GM19025 (cell line): ENCODE measurements around the gene COTL1.

ENCODE experiments used
- ATAC-seq: cut with Tn5 transposase; IDR thresholded peaks from one replicate; pipeline ENCODE4 v1.9.1; 2021; ENCODE audit warnings: mild to moderate bottlenecking, low read depth, moderate library complexity; ENCODE audit not compliant: unreplicated experiment

COTL1 gene, protein sequence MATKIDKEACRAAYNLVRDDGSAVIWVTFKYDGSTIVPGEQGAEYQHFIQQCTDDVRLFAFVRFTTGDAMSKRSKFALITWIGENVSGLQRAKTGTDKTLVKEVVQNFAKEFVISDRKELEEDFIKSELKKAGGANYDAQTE

DNA sequence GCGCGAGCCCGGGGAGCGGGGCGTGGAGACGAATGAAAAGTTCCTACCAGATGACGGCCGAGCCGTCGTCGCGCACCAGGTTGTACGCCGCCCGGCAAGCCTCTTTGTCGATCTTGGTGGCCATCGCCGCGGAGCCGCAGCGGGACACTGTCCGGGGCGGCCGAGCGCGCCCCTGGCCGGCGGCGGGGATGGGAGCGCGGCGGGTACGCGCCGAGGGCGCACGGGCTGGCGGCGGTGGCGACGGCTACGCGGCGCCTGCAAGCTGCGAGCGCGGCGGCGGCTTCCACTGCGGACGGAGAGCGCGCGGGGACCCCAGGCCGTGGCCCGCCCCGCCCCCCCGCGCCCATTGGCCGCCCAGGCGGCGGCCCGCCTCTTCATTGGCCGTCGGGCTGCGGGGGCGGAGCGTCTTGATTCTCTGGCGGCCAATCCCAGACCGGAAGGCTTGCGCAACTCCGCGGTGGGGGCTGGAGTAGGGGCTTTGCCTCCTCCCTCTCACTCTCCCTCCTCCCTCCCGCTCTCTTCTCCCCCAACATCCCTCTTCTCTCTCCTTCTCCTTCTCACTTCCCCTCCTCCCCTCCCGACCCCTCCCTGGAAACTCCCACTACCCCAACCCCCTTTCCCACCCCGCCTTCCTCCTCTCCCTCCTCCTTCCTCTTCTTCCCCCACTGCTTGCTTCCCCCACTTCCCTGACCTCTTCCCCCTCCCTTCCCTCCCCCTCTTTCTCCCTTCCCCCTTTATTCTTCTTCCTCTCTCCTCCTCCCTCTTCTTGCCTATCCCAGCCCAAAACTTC, at the start of gene COTL1:
Gene COTL1, minus strand, starts transcription at position 288 of the 790 bp plus-strand sequence. Its CDS starts 164 bp downstream, at position 124.
- peak; percentile 87 for ATAC-seq

DNA sequence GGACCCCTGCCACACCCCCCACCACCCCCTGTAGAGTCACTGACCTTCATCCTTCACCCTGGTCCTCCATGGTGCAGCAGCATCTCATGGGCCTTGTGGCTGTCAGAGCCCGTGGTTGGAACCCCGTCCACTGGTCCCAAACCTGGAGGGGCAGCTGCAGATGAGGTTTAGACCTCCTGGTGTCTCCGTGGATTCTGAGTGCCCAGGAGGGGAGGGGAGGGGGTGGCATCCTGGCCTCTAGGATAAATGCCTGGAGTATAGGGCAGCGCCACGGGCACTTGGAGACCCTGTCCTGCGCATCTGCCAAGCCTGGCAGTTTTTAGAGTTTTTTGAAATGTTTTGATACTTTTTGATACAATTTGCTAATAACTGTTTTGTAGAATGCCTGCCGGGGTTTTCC, 48.0 kb upstream of the COTL1 start:
- ATAC-seq: no peak

DNA sequence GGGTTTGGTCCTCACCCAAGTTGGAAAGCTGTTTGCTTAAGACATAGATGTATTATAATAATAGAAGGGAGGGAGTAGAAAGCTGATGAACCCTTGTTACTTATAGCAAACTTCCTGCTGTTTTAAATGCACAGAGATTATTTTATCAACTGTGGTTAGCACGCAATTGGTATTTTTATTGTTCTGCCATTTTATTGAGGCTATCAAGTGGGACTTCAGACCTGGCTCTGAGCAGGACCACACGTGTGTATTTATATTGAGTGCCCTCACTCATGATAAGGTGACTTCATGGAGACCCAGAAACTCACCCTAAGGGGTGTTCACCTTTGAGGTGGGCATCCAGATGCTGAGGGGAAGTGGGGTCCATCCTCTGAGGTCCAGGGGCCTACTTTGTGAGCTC, 47.5 kb upstream of the COTL1 start:
- no peak for ATAC-seq

DNA sequence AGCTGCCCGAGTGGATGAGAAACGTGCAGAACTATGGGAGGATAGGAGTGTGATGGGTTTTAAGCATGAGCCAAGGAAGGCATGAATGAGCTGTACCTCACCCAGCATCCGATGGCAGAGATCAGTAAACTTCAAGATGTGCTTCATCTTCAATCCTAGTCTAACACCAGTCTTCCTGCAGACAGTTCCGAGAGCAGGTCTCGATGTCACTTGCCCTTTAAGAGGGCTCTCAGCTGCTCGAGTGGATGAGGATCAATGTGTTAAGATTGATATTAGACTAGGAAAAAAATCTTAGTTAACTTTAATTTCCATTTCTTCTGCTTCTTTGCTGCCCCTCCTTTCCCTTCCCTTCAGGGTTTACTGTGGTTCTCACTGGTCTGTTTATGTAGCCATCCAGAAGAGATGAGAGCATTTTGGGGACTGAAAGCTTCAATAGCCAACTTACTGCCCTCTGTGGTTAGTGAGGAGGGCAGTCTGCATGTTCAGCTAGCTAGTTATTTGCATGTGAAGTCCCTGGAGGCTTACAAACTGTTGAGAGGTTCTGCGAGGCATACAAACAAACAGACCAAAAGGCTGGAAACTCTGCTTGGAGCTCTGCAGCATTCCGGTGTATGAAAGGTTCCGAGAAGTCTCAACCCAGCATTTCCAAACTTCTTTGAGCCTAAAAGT, 45.7 kb upstream of the COTL1 start:
- peak; percentile 91 for ATAC-seq

DNA sequence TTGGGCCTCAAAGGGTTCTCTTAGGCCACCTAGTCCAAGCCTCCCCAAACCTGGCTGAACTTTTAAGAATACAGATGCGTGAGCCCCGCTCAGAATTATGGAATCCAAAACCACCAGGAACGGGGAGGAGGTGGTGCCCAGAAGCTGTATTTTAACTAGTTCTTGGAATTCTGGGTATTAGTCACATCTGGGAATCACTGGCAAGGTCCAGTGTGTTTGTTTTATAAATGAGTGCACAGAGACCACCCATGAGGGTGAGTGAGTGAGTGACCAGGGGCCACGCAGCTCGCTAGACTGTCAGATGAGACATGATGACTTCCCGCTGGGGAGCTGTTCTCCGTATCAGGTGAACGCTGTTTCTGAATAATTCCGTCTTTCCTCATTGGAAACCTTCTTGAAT, 44.6 kb upstream of the COTL1 start:
- no peak for ATAC-seq

DNA sequence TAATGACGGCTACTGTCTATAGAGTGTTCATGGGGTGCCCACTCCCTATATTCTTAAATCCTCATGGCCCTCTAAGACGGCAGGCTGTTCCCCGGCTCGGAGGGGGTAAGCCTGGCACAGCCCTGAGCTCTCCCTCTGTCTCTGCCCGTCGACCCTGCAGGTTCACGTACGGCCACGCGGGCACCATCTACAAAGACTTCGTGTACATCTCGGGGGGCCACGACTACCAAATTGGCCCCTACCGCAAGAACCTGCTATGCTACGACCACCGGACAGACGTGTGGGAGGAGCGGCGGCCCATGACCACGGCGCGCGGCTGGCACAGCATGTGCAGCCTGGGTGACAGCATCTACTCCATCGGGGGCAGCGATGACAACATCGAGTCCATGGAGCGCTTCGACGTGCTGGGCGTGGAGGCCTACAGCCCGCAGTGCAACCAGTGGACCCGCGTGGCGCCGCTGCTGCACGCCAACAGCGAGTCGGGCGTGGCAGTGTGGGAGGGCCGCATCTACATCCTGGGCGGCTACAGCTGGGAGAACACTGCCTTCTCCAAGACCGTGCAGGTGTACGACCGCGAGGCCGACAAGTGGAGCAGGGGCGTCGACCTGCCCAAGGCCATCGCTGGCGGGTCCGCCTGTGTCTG, 43.7 kb upstream of the COTL1 start:
- ATAC-seq: no peak

DNA sequence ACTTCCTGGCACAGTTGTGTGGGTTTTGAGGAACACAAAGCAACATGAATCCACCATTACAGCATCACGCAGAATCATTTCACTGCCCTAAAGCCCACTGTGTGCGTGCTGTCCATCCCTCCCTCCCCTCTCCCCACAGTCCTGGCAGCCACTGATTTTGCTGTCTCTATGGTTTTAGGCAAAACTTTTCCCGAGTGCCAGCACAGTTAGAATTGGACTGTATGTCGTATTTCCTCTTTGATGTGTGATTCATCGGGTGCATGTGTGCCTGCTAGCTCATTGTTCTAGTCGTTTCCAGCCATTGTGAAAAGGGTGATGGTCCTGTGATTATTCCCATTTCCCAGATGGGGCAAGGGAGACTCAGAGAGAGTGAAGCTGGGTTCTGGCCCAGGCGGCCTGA, 43.1 kb upstream of the COTL1 start:
- ATAC-seq: no peak

DNA sequence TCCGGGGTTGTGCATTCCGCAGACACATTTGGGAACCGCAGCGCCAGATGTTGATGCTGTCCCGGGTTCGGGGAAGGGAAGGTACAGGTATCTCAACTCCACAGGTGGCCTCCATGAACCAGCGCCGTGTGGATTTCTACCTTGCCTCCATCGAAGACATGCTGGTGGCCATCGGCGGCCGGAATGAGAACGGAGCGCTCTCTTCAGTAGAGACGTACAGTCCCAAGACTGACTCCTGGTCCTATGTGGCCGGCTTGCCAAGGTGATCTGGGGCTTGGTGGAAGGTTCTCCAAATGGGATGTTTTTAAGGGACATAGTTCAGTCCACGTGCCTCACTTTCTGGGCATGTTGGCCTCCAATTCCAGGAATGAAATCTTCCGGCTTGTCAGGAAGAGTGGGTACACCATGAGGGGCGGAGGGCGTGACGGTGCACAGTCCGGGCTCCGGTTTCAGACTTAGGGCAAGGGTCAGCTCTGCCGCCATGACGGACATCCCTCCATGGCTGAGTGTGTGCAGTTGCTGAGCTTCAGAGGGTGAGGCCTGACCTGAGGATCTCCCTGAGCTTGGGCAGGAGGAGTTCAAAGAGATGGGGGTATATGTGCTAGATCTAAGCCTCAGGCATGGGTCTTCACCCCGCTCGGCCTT, 41.9 kb upstream of the COTL1 start:
- no peak for ATAC-seq

DNA sequence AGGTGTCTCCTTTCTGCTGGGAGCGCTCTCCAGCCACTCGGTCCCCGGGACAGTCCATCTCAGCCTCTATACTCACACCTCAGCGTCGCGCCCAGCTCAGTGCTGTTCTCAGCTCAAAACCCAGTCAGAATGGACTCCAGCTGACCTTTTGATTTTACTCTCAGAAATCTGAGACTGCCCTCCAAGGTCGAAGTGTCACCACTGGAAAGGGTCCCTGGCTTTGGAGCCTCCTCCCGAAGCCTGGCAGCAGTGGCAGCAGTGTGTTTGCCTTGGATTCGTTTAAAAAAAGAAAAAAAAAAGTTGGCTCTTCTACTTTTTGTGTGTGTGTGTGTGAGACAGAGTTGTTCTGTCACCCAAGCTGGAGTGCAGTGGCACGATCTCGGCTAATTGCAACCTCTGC, 40.8 kb upstream of the COTL1 start:
- ATAC-seq: no peak

DNA sequence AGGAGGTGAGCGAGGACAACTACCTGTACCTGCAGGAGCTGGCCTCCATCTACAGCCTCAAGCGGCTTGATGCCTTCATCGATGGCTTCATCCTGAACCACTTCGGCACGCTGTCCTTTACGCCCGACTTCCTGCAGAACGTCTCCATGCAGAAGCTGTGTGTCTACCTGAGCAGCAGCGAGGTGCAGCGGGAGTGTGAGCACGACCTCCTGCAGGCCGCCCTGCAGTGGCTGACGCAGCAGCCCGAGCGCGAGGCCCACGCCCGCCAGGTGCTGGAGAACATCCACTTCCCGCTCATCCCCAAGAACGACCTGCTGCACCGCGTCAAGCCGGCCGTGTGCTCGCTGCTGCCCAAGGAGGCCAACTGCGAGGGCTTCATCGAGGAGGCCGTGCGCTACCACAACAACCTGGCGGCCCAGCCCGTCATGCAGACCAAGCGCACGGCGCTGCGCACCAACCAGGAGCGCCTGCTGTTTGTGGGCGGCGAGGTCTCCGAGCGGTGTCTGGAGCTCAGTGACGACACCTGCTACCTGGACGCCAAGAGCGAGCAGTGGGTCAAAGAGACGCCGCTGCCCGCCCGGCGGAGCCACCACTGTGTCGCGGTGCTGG, 39.5 kb upstream of the COTL1 start:
- no peak for ATAC-seq

DNA sequence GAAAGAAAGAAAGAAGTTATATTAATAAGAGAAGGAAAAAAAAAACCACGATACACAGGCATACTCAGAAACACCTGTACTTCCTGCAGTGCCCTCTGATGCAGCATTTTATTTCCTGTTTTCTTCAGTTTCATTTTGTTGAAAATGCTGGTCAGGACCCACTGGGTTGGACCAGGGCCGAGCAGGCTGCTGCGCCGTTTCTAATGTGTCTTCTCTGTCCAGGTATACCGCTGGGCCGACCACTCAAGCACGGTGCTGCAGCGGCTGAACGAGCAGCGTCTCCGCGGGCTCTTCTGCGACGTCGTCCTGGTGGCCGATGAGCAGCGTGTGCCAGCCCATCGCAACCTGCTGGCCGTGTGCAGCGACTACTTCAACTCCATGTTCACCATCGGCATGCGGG, 38.8 kb upstream of the COTL1 start:
- ATAC-seq: no peak

DNA sequence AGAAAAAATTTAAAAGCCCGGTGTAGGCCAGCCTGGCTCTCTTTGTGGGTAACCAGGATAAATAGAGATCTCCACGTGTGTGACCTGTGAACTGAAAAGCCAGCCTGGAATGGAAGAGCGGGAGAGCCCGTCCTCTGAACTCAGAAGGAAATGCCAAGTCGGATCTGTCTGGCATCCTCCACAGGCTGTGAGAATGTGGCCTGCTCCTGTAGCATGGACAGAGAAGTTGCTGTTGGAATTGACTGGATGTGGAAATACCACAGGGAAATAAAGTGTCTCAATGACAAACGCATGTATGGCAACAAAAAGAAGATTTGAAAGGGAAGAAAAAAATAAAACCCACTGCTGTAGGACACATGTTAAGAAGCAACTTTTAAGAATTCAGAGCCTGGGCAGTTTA, 37.1 kb upstream of the COTL1 start:
- no peak for ATAC-seq

DNA sequence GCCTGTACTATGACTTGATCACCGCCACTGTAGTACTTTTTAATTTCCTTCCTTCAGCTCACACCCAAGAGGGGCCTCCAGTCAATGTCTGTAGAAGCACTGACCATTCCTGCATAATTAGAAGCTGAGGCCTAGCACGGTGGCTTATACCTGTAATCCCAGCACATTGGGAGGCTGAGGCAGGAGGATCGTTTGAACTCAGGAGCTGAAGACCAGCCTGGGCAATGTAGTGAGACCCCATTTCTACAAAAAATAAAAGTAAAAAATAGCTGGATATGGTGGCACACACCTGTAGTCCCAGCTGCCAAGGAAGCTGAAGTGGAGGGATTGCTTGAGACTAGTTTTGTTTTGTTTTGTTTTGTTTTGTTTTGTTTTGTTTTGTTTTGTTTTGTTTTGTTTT, 36.4 kb upstream of the COTL1 start:
- no peak for ATAC-seq

DNA sequence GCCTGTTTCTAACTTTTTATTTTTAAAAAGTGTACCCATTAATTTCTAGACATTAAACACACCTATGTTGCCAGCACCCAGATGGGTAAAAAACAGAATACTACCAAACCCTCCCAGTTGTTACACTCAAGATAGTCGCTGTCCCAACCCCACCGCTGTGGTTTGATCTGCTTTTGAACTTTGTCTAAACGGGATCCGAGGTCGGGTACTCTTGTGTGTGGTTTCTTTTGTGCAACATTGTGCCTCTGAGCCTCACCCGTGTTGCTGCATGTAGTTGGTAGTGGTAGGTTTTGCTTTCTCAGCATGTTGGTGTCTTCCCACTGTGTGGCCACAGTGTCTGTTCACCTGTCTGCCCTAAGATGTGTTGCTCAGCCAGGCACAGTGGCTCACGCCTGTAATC, 34.7 kb upstream of the COTL1 start:
- no peak for ATAC-seq

DNA sequence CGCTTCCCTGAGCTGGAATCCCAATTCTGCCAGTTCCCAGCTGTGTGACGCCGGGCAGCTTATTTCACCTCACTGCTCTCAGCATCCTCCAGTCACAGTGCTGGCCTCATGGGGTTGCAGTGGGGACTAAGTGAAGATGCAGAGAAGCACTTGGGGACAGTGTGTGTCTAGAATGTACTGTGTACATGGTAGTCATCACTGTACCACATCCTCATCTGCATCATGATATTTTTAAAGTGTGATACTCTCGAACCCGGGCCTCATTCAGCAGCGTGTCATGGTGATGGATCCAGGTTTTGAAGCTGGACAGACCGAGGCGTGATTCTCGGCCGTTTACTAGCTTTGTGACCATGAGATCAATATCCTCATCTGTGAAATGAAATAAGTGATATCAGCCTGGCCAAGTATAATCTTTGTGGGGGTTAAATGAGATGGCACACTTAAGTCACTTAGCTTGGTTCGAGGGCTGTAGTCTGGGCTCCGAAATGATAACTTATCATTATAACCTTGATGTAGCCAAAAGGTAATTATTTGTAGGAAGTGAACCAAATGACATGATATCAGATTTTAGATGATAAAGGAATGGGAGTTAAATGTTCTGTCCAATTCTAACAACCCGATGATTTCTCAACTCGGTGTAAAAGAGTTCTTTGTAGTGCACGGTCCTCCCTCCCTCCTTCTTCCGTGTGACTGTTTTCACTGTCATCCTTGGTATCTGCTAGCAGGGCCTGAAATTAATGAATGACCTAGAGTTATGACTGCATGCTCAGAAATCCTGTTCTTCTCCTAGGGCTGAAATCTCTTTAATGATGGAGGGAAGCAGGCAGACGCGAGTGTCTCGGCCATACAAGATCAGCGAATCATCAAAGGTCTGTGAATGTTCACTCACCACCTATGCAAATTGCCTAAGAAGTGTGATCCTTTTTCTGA, 32.4 kb upstream of the COTL1 start:
- ATAC-seq: no peak

DNA sequence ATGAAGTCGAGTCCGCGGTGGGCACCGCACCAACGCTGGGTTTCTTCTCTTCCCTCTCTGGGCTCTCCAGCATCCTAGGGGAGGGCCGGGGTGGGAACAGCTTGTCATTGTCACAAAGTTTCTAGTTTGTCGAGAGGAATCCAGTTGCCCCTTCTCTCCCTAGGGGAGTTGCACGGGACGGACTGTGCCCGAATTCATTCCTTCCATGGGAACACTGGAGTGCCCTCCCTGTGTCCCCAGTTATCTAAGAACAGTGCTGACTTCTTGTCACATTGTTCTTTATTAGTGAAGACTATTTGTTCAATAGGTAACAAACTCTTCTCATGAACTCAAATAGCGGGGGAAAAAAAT, 31.6 kb upstream of the COTL1 start:
- ATAC-seq: no peak

DNA sequence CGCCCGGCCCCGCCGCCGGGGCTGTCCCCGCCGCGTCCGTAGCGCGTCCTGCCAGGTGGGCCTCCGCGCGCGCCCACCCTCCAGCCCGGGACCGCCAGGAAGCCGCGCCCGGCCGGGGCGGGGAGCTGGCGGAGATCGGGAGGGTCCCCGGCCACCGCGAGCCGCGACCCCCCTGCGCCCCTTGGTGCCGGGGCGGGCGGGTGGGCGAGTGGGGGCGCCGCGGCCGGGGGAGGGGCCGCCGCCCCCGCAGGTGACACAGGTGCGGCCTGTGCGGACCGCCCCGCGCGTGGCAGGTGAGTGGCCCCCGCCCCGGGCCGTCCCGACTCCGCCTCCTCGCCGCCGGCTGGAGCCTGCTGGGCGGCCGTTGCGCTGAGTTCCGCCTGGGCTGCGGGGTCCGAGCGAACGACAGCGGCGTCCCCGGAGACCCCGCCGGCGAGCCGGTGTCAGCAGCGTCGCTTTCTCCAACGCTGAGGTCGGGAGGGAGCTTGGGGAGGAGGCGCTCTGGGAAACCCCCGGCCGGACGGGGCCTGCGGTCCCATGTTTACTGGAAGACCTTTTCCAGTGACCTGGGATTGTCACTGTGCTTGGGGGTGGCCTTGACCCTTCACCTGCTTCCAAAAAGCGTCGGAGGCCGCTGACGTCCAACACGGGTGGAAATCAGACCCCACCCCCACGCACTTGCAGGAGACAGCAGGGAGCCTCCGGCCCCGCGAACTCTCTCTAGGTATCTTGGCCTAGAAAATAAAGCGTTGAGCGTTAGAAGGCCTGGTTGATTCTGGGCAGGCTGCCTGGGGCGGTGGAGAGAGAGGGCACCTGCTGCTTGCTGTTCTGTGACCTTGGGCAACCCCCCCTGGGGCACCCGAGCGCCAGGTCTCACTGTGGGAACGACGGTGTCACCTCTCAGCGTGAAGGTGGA, 31.0 kb upstream of the COTL1 start:
- peak; percentile 55 for ATAC-seq

DNA sequence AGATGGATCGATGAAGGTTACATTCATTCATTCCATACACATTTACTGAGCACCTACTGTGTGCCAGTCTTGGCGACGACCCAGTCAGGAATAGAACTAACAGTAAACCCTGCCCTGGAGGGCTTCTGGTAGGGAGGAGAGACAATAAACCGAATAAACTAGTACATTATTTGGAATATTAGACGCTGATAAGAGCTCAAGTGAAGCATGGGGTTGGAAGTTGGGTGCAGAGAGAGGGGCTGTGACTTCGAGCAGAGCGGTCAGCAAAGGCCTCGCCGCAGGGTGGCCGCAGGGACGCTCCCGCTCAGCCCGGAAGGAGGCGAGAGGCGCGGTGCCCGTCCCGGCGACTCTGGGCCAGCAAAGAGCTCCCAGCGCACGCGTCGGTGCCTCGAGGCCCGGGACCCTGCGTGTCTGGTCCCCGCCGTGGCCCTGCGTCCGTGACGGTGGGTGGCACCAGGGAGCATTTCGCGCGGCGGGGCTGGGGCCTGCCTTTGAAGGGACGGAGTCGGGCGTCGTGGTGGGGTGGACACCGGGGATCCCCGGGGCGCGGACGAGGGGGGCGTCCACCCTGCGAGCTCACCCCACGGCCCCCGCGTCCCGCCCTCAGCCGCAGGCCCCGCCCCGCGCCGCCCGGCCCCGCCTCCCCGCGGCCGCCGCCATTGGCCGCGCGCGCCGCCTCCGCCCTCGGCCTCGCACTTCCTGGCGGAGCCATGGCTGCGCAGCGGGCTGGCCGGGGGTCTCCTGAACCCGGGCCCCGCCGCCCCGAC, 30.1 kb upstream of the COTL1 start, which contains the start of gene KLHL36:
Gene KLHL36, plus strand, starts transcription at position 684 of the 767 bp plus-strand sequence. CDS start 2,357 bp downstream, outside the sequence.
- ATAC-seq: peak; percentile 89
